H9 (cell line): Measurements from ENCODE around the gene HVCN1. TPM values are rescaled to one million over a fixed set of nuclear protein-coding genes. Genes with fewer than 3 reads are reported as not detected.

Experiments used
- DNase-seq: peaks from one replicate; pipeline ENCODE4 v3.0.0-alpha.2; 2017
- H2AFZ ChIP-seq: one replicate; pipeline ENCODE4 v1.6.1; 2013; ENCODE audit warnings: mild to moderate bottlenecking, low read length, control low read depth, moderate library complexity
- H2AK5ac ChIP-seq: 2 replicates; pipeline ENCODE4 v1.6.1; 2013; ENCODE audit warnings: low read length, control low read depth, mixed read lengths; ENCODE audit not compliant: insufficient read length
- H2BK120ac ChIP-seq: one replicate; pipeline ENCODE4 v1.6.1; 2013; ENCODE audit warnings: low read depth, mild to moderate bottlenecking, low read length, control low read depth, inconsistent platforms; ENCODE audit not compliant: poor library complexity, severe bottlenecking
- H2BK12ac ChIP-seq: 2 replicates; pipeline ENCODE4 v1.6.1; 2013; ENCODE audit warnings: low read length, control low read depth, mixed read lengths, low read depth; ENCODE audit not compliant: insufficient read length
- H2BK15ac ChIP-seq: 2 replicates; pipeline ENCODE4 v1.6.1; 2013; ENCODE audit warnings: low read depth, low read length, control low read depth
- H2BK20ac ChIP-seq: one replicate; pipeline ENCODE4 v1.6.1; 2013; ENCODE audit warnings: low read depth, mild to moderate bottlenecking, low read length, control low read depth, inconsistent platforms; ENCODE audit not compliant: poor library complexity, severe bottlenecking
- H2BK5ac ChIP-seq: 2 replicates; pipeline ENCODE4 v1.6.1; 2013; ENCODE audit warnings: low read length, control low read depth, mixed read lengths; ENCODE audit not compliant: insufficient read length
- H3K14ac ChIP-seq: 2 replicates; pipeline ENCODE4 v1.6.1; 2013; ENCODE audit warnings: low read length, control low read depth; ENCODE audit not compliant: insufficient read depth
- H3K18ac ChIP-seq: 2 replicates; pipeline ENCODE4 v1.6.1; 2013; ENCODE audit warnings: low read depth, mild to moderate bottlenecking, mixed read lengths, low read length, control low read depth; ENCODE audit not compliant: insufficient read length
- H3K23ac ChIP-seq: 2 replicates; pipeline ENCODE4 v1.6.1; 2013; ENCODE audit warnings: low read length, control low read depth, mixed read lengths, low read depth; ENCODE audit not compliant: insufficient read length
- H3K23me2 ChIP-seq: 2 replicates; pipeline ENCODE4 v1.6.1; 2013; ENCODE audit warnings: low read depth, mild to moderate bottlenecking, mixed read lengths, low read length, control low read depth; ENCODE audit not compliant: insufficient read length, poor library complexity, severe bottlenecking
- H3K27ac ChIP-seq: 2 replicates; pipeline ENCODE4 v1.5.1; 2013; ENCODE audit warnings: low read length, control low read depth, mixed read lengths, low read depth; ENCODE audit not compliant: insufficient read length
- H3K27me3 ChIP-seq: 2 replicates; pipeline ENCODE4 v1.6.1; 2013; ENCODE audit warnings: low read length, control low read depth, inconsistent platforms; ENCODE audit not compliant: insufficient read depth
- H3K4ac ChIP-seq: 2 replicates; pipeline ENCODE4 v1.6.1; 2013; ENCODE audit warnings: low read depth, mild to moderate bottlenecking, control low read depth, inconsistent platforms, low read length, moderate library complexity
- H3K4me1 ChIP-seq: 2 replicates; pipeline ENCODE4 v1.6.1; 2013; ENCODE audit warnings: low read length, control low read depth, inconsistent platforms; ENCODE audit not compliant: insufficient read depth
- H3K4me2 ChIP-seq: 2 replicates; pipeline ENCODE4 v1.6.1; 2013; ENCODE audit warnings: low read length, control low read depth, mixed read lengths; ENCODE audit not compliant: insufficient read length, insufficient read depth
- H3K56ac ChIP-seq: 2 replicates; pipeline ENCODE4 v1.6.1; 2013; ENCODE audit warnings: low read depth, mild to moderate bottlenecking, mixed read lengths, low read length, control low read depth; ENCODE audit not compliant: insufficient read length
- H3K79me1 ChIP-seq: 2 replicates; pipeline ENCODE4 v1.6.1; 2013; ENCODE audit warnings: low read depth, mild to moderate bottlenecking, moderate library complexity, low read length, control low read depth, inconsistent platforms; ENCODE audit not compliant: insufficient read depth, poor library complexity, severe bottlenecking
- H3K79me2 ChIP-seq: 2 replicates; pipeline ENCODE4 v1.6.1; 2013; ENCODE audit warnings: low read length, control low read depth, inconsistent platforms; ENCODE audit not compliant: insufficient read depth
- H3K9ac ChIP-seq: 2 replicates; pipeline ENCODE4 v1.6.1; 2013; ENCODE audit warnings: low read length, control low read depth, mixed read lengths; ENCODE audit not compliant: insufficient read length; ENCODE audit errors: extremely low read depth
- H3K9me3 ChIP-seq: one replicate; pipeline ENCODE4 v1.6.1; 2013; ENCODE audit warnings: low read depth, low read length, inconsistent platforms; ENCODE audit not compliant: control insufficient read depth
- H3T11ph ChIP-seq: one replicate; pipeline ENCODE4 v1.6.1; 2013; ENCODE audit warnings: mild to moderate bottlenecking, low read length, control low read depth, inconsistent platforms
- H4K20me1 ChIP-seq: one replicate; pipeline ENCODE4 v1.6.1; 2013; ENCODE audit not compliant: control insufficient read depth, insufficient read length, insufficient read depth
- H4K5ac ChIP-seq: 2 replicates; pipeline ENCODE4 v1.6.1; 2013; ENCODE audit warnings: low read depth, mild to moderate bottlenecking, mixed read lengths, low read length, control low read depth; ENCODE audit not compliant: insufficient read length
- H4K8ac ChIP-seq: replicated peaks from 2 replicates; pipeline ENCODE4 v1.6.1; 2013; ENCODE audit warnings: low read length, control low read depth, mixed read lengths, low read depth; ENCODE audit not compliant: insufficient read length
- H4K91ac ChIP-seq: 2 replicates; pipeline ENCODE4 v1.6.1; 2013; ENCODE audit warnings: low read depth, mild to moderate bottlenecking, moderate library complexity, mixed read lengths, low read length, control low read depth; ENCODE audit not compliant: insufficient read length
- H3K27ac Mint-ChIP-seq, 3 experiments: 2 replicates in 2 of 3; 3 replicates in 1 of 3; pipeline ENCODE4 v1.8.0; 2020 to 2021; ENCODE audit warnings: mixed read lengths in 3 of 3, mild to moderate bottlenecking in 1 of 3, moderate library complexity in 1 of 3
- H3K27me3 Mint-ChIP-seq: 2 replicates; pipeline ENCODE4 v1.8.0; 2021; ENCODE audit warnings: low read depth, mild to moderate bottlenecking, moderate library complexity, mixed read lengths
- H3K36me3 Mint-ChIP-seq, 3 experiments: 2 replicates in 2 of 3; 3 replicates in 1 of 3; pipeline ENCODE4 v1.8.0; 2020 to 2021; ENCODE audit warnings: low read depth in 3 of 3, mixed read lengths in 3 of 3; ENCODE audit not compliant: insufficient read depth in 1 of 3
- H3K4me1 Mint-ChIP-seq, 2 experiments: 2 replicates each; pipeline ENCODE4 v1.8.0; 2020; ENCODE audit warnings: mixed read lengths in 2 of 2
- H3K4me3 Mint-ChIP-seq, 2 experiments: 2 replicates in 1 of 2; 3 replicates in 1 of 2; pipeline ENCODE4 v1.8.0; 2020 to 2021; ENCODE audit warnings: mild to moderate bottlenecking in 2 of 2, mixed read lengths in 2 of 2, moderate library complexity in 1 of 2
- H3K9me3 Mint-ChIP-seq, 2 experiments: 2 replicates in 1 of 2; 3 replicates in 1 of 2; pipeline ENCODE4 v1.8.0; 2020; ENCODE audit warnings: mild to moderate bottlenecking in 2 of 2, mixed read lengths in 2 of 2, moderate library complexity in 1 of 2
- CTCF ChIP-seq: fragments of 200-600 bp; sonication (generic); conservative IDR thresholded peaks from 3 replicates; pipeline ENCODE4 v1.8.0; 2021; ENCODE audit warnings: antibody characterized with exemption, mild to moderate bottlenecking
- total RNA-seq: library from RNA; stranded (reverse); gene quantifications from 2 replicates; pipeline ENCODE4 v1.2.1, GENCODE V29; 2021

Gene HVCN1
- total RNA-seq, 1 experiment from 2014 or later: 5.2 TPM

- Histone ChIP-seq H3K23ac (no peak overlapping the region), H4K20me1 (no peaks in the 10 kb centered on the region), H3T11ph (no peak overlapping the region), H2BK120ac (no peak overlapping the region), H2AFZ (no peak overlapping the region), H4K8ac (no peak overlapping the region), H3K14ac (no peak overlapping the region), H2BK15ac (no peak overlapping the region), H3K18ac (no peak overlapping the region), H3K4me1 (no peaks in the 10 kb centered on the region), H3K9me3 (no peaks in the 10 kb centered on the region), H2BK20ac (no peak overlapping the region), H3K9ac (no peak overlapping the region), H3K27ac (no peak overlapping the region), H2AK5ac (no peak overlapping the region), H3K27me3 (no peaks in the 10 kb centered on the region), H3K79me1 (peaks cover 9% of the 10 kb centered on the region), H3K4ac (no peak overlapping the region), H3K79me2 (peaks cover 5% of the 10 kb centered on the region; the same call in 1 of the 2 replicates), H4K5ac (no peak overlapping the region), H3K23me2 (no peaks in the 10 kb centered on the region), H4K91ac (no peak overlapping the region), H2BK12ac (no peak overlapping the region), H2BK5ac (no peak overlapping the region), H3K56ac (no peak overlapping the region), H3K4me2 (no peak overlapping the region)
- no peak overlapping the region for H3K27ac Mint-ChIP-seq
- no peak for DNase-seq
- H3K9me3 Mint-ChIP-seq: no peaks in the 10 kb centered on the region
- TF ChIP-seq CTCF: no peak
- H3K27me3 Mint-ChIP-seq: no peaks in the 10 kb centered on the region
- peaks cover 61 to 93% (median 93%) of the 10 kb centered on the region in 3 experiments; a peak in 6 of 7 replicates for H3K36me3 Mint-ChIP-seq
- no peak overlapping the region for H3K4me3 Mint-ChIP-seq
- H3K4me1 Mint-ChIP-seq: peaks cover 7 to 12% of the 10 kb centered on the region in 2 experiments
Measured at GRCh38 chr12:110721570-110721969, 32.7 kb upstream of the HVCN1 start.
